CD14-positive monocyte (primary cell): Measurements from ENCODE around the gene FBH1. TPM values are rescaled to one million over a fixed set of nuclear protein-coding genes. Genes with fewer than 3 reads are reported as not detected.

Source experiments
- DNase-seq, 3 donors: peaks; one replicate each; pipeline ENCODE4 v3.0.0-alpha.2; 2011 to 2022
- H2AFZ ChIP-seq: 2 replicates; pipeline ENCODE4 v1.6.0; 2012; ENCODE audit warnings: mild to moderate bottlenecking, low read depth, low read length, inconsistent platforms; ENCODE audit not compliant: insufficient read depth, poor library complexity, severe bottlenecking
- H3K27ac ChIP-seq, 2 donors: 1 replicate in 1 of 2; 2 replicates in 1 of 2; pipeline ENCODE4 v1.5.1; 2012 to 2013; ENCODE audit warnings: low read length in 2 of 2, control low read depth in 1 of 2, inconsistent platforms in 1 of 2, low read depth in 1 of 2, mild to moderate bottlenecking in 1 of 2
- H3K27me3 ChIP-seq, 2 donors: one replicate each; pipeline versions ENCODE4 v1.6.0 to v1.6.1; 2011 to 2013; ENCODE audit warnings: low read length in 2 of 2; ENCODE audit not compliant: control insufficient read depth in 2 of 2, insufficient read depth in 2 of 2
- H3K36me3 ChIP-seq, 2 donors: replicated peaks in 1 of 2; 1 replicate in 1 of 2; 2 replicates in 1 of 2; pipeline versions ENCODE4 v1.5.1 to v1.6.1; 2012 to 2013; ENCODE audit warnings: low read length in 2 of 2, control low read depth in 1 of 2, inconsistent platforms in 1 of 2, mild to moderate bottlenecking in 1 of 2; ENCODE audit not compliant: insufficient read depth in 2 of 2, control insufficient read depth in 1 of 2
- H3K4me1 ChIP-seq, 2 donors: 1 replicate in 1 of 2; 2 replicates in 1 of 2; pipeline versions ENCODE4 v1.5.1 to v1.6.1; 2012 to 2013; ENCODE audit warnings: low read length in 2 of 2, control low read depth in 1 of 2, inconsistent platforms in 1 of 2, mild to moderate bottlenecking in 1 of 2, moderate library complexity in 1 of 2; ENCODE audit not compliant: insufficient read depth in 2 of 2, control insufficient read depth in 1 of 2
- H3K4me2 ChIP-seq: replicated peaks from 2 replicates; pipeline ENCODE3; 2012; ENCODE audit warnings: low read length, moderate library complexity, mild to moderate bottlenecking; ENCODE audit not compliant: poor library complexity, severe bottlenecking; ENCODE audit errors: extremely low read depth
- H3K4me3 ChIP-seq, 3 experiments: fragments of 200-600 bp in 1 of 3; sonication (generic) in 1 of 3; replicated peaks in 1 of 3; 1 replicate in 2 of 3; 2 replicates in 1 of 3; pipeline ENCODE4 v1.5.1; 2011 to 2013; ENCODE audit warnings: low read length in 3 of 3, mild to moderate bottlenecking in 3 of 3, control low read depth in 2 of 3, low read depth in 2 of 3, inconsistent platforms in 1 of 3, moderate library complexity in 1 of 3
- H3K79me2 ChIP-seq: 2 replicates; pipeline ENCODE4 v1.6.0; 2012; ENCODE audit warnings: mild to moderate bottlenecking, control low read depth, inconsistent platforms, low read length, moderate library complexity; ENCODE audit not compliant: insufficient read depth
- H3K9ac ChIP-seq: 2 replicates; pipeline ENCODE4 v1.6.0; 2017; ENCODE audit warnings: low read length, mild to moderate bottlenecking; ENCODE audit not compliant: insufficient read depth, poor library complexity, severe bottlenecking
- H3K9me3 ChIP-seq, 2 donors: replicated peaks in 1 of 2; 1 replicate in 1 of 2; 2 replicates in 1 of 2; pipeline versions ENCODE4 v1.5.1 to v1.6.1; 2012 to 2013; ENCODE audit warnings: low read length in 2 of 2, control low read depth in 1 of 2; ENCODE audit not compliant: control insufficient read depth in 1 of 2, insufficient read depth in 1 of 2
- H4K20me1 ChIP-seq: 2 replicates; pipeline ENCODE4 v1.6.0; 2012; ENCODE audit warnings: mild to moderate bottlenecking, low read length, control low read depth, moderate library complexity; ENCODE audit not compliant: insufficient read depth
- H3K27ac Mint-ChIP-seq, 7 donors: one replicate each; pipeline ENCODE4 v1.8.0; 2020; ENCODE audit warnings: mild to moderate bottlenecking in 7 of 7, mixed read lengths in 7 of 7, moderate library complexity in 6 of 7, inconsistent platforms in 2 of 7
- H3K27me3 Mint-ChIP-seq, 3 donors: one replicate each; pipeline ENCODE4 v1.8.0; 2021 to 2022; ENCODE audit warnings: low read depth in 3 of 3, mild to moderate bottlenecking in 3 of 3, mixed read lengths in 3 of 3, moderate library complexity in 3 of 3, inconsistent platforms in 1 of 3
- H3K36me3 Mint-ChIP-seq, 2 donors: one replicate each; pipeline ENCODE4 v1.8.0; 2020; ENCODE audit warnings: mixed read lengths in 2 of 2, inconsistent platforms in 1 of 2, mild to moderate bottlenecking in 1 of 2
- H3K4me1 Mint-ChIP-seq: one replicate; pipeline ENCODE4 v1.8.0; 2020; ENCODE audit warnings: mild to moderate bottlenecking, mixed read lengths
- H3K4me3 Mint-ChIP-seq, 2 donors: one replicate each; pipeline ENCODE4 v1.8.0; 2020; ENCODE audit warnings: mild to moderate bottlenecking in 2 of 2, mixed read lengths in 2 of 2, moderate library complexity in 1 of 2
- H3K9me3 Mint-ChIP-seq, 7 donors: one replicate each; pipeline ENCODE4 v1.8.0; 2020 to 2022; ENCODE audit warnings: mixed read lengths in 7 of 7, mild to moderate bottlenecking in 6 of 7, moderate library complexity in 6 of 7, inconsistent platforms in 2 of 7
- WGBS: methylation state at CpG from one replicate; pipeline ENCODE4 v1.1.5; 2013; ENCODE audit warnings: missing lambda C conversion rate; ENCODE audit not compliant: insufficient coverage; 5-methylcytosine and 5-hydroxymethylcytosine counted together
- intact Hi-C, 2 donors: fragments of 100-400 bp; cut with micrococcal nuclease; formaldehyde crosslinking; loops; one replicate each; pipeline versions ENCODE4 v1.15.0 to v1.15.1; 2023
- polyA plus RNA-seq, 3 donors: library from polyadenylated mRNA; depleted of rRNA in 1 of 3; unstranded in 2 of 3; stranded (reverse) in 1 of 3; fragments of 300-500 nt in 2 of 3; fragments of >200 nt in 1 of 3; fragmentation: Illumina TruSeq in 2 of 3; gene quantifications; 1 replicate in 2 of 3; 2 replicates in 1 of 3; pipeline ENCODE4 v1.2.3, GENCODE V29; 2012 to 2021
- TF ChIP-seq, protein P1 (sequence below): fragments of 200-600 bp; IDR thresholded peaks from one replicate; pipeline ENCODE4 v1.8.0; 2022; ENCODE audit warnings: antibody characterized with exemption, mild to moderate bottlenecking

Gene FBH1
- polyA plus RNA-seq, 3 donors: 33.9 to 73.3 (median 48.3) TPM

DNA sequence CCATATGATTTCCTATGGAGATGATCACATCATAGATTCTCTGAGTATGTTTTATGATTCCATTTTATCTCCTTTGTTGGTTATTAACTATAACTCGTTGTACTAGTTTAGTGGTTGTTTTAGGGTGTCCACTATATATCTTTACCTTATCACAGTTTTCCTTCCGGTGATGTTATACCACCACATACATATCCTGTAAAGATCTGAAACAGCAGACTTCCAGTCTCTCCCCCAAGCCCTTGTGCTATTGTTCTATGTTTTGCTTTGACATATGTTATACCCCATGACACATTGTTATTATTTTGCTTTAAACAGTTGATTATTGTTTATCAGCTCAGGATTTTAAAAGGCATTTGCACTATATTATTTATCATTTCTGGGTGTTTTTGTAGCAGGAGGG lies 80.0 kb downstream of the FBH1 start:
- Mint-ChIP-seq H3K27me3 (no peaks in the 10 kb centered on the region), H3K27ac (no peak overlapping the region), H3K9me3 (no peaks in the 10 kb centered on the region), H3K36me3 (peaks cover 30 to 32% of the 10 kb centered on the region in 2 donors), H3K4me1 (peaks cover 26% of the 10 kb centered on the region), H3K4me3 (no peak overlapping the region)
- Histone ChIP-seq H3K27ac (no peak overlapping the region), H3K4me1 (peaks cover 13 to 18% of the 10 kb centered on the region in 2 donors), H3K36me3 (peaks cover 3 to 31% of the 10 kb centered on the region in 2 donors), H3K79me2 (peaks cover 53% of the 10 kb centered on the region), H3K4me3 (no peak overlapping the region), H3K4me2 (no peak overlapping the region), H3K9ac (no peak overlapping the region), H3K27me3 (no peaks in the 10 kb centered on the region), H2AFZ (no peak overlapping the region), H4K20me1 (peaks cover 50% of the 10 kb centered on the region), H3K9me3 (no peaks in the 10 kb centered on the region)
- no peak for DNase-seq
- intact Hi-C loops: loop anchor here in 1 of 2 donors (10.0 kb wide), 1 partner anchor 285 kb away; the partner anchor contains the start of gene TASOR2
- WGBS: no CpG with 5 or more reads among the region's 2 CpGs
- TF ChIP-seq, protein P1, sequence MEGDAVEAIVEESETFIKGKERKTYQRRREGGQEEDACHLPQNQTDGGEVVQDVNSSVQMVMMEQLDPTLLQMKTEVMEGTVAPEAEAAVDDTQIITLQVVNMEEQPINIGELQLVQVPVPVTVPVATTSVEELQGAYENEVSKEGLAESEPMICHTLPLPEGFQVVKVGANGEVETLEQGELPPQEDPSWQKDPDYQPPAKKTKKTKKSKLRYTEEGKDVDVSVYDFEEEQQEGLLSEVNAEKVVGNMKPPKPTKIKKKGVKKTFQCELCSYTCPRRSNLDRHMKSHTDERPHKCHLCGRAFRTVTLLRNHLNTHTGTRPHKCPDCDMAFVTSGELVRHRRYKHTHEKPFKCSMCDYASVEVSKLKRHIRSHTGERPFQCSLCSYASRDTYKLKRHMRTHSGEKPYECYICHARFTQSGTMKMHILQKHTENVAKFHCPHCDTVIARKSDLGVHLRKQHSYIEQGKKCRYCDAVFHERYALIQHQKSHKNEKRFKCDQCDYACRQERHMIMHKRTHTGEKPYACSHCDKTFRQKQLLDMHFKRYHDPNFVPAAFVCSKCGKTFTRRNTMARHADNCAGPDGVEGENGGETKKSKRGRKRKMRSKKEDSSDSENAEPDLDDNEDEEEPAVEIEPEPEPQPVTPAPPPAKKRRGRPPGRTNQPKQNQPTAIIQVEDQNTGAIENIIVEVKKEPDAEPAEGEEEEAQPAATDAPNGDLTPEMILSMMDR: no peak

DNA sequence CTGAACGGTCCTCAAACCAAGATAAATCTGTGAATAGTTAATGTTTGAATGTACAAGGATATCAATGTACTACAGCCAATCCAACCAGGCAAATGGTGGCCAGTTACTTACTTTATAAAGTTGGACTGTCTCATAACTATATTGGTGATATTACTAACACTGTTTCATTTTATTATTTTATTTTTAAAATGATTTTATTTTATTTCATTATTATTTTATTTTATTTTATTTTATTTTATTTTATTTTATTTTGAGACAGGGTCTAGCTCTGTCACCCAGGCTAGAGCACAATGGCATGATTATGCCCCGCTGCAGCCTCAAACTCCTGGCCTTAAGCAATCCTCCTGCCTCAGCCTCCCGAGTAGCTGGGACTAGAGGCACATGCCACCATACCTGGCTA lies 80.5 kb downstream of the FBH1 start:
- Histone ChIP-seq H3K79me2 (peaks cover 57% of the 10 kb centered on the region), H3K9ac (no peak overlapping the region), H3K4me1 (peaks cover 18 to 22% of the 10 kb centered on the region in 2 donors), H3K27ac (no peak overlapping the region), H4K20me1 (peaks cover 46% of the 10 kb centered on the region), H3K4me3 (no peak overlapping the region), H3K9me3 (no peaks in the 10 kb centered on the region), H3K36me3 (peaks cover 0 to 26% of the 10 kb centered on the region in 2 donors), H3K4me2 (no peak overlapping the region), H3K27me3 (no peaks in the 10 kb centered on the region), H2AFZ (no peak overlapping the region)
- Mint-ChIP-seq H3K4me3 (no peak overlapping the region), H3K27me3 (no peaks in the 10 kb centered on the region), H3K4me1 (peaks cover 31% of the 10 kb centered on the region), H3K36me3 (peaks cover 25 to 30% of the 10 kb centered on the region in 2 donors), H3K9me3 (no peaks in the 10 kb centered on the region), H3K27ac (peak overlapping the region in 1 of 7 donors; percentile 2)
- TF ChIP-seq, protein P1: no peak
- WGBS: 100% methylated on average over 2 of the region's 3 CpGs
- no peak for DNase-seq
- intact Hi-C loops: loop anchor here in 1 of 2 donors (10.0 kb wide), 1 partner anchor 286 kb away; the partner anchor contains the start of gene TASOR2
